ENCODE results near the gene PHB1. TPM values are rescaled to one million over a fixed set of nuclear protein-coding genes. Genes with fewer than 3 reads are reported as not detected.

Gene PHB1
- polyA plus RNA-seq, 1 experiment: 228 TPM

- CTCF ChIA-PET: interaction anchor here (1.0 kb wide), 1 partner anchor 115 kb away, joined by 4 read pairs; no protein-coding TSS in a partner anchor
These were observed 25.9 kb upstream of the PHB1 start for GRCh38 chr17:49440581-49440980.

GRCh38 chr17:49439673-49440571 lies 25.2 kb upstream of the PHB1 start:
- no peak for TF ChIP-seq CTCF (IDR thresholded peaks at IDR 0.05; ENCODE audit: low read depth, low read length)

More at GRCh38 chr17:49440581-49440980, 25.9 kb upstream of the PHB1 start:
- DNase-seq (ENCODE audit: low read depth, low spot score): no peak
- Histone ChIP-seq H3K27me3 (ENCODE audit: control insufficient read depth, insufficient read depth, low read length) (peaks cover 51% of the 10 kb centered on the region), H3K9me3 (ENCODE audit: control insufficient read depth, insufficient read depth, low read length) (no peaks in the 10 kb centered on the region), H3K4me3 (ENCODE audit: low read depth, low read length) (no peak overlapping the region), H3K27ac (ENCODE audit: low read depth, low read length) (no peak overlapping the region)
- POLR2A ChIA-PET: no interaction called here
- no peak for TF ChIP-seq CTCF (IDR thresholded peaks at IDR 0.05; ENCODE audit: low read depth, low read length)

DNA sequence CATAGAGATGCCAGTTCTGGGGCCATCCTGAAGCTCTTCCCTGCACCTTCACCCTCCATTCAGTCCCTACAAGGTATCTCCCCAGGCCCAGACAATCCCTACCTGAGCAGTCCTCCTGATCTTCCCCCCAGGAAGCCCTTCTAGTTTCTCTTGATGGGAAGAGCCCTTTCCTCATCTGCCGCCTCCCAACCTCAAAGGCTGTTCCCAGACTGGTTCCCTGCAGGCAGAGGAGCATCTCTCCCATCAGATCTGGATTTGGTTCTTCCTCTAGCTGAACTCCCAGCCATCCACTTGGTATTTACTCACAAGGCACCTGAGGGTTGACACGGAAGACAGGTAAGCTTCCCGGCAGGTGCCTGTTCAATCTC lies 24.6 kb upstream of the PHB1 start:
- CTCF ChIA-PET: interaction anchor here (0.5 kb wide), 1 partner anchor 597 kb away, joined by 3 read pairs; no protein-coding TSS in a partner anchor

More at GRCh38 chr17:49439673-49440571, 25.2 kb upstream of the PHB1 start:
- no peaks in the 10 kb centered on the region for H3K9me3 ChIP-seq (ENCODE audit: control insufficient read depth, insufficient read depth, low read length)
- no peak overlapping the region for H3K27ac ChIP-seq (ENCODE audit: low read depth, low read length)
- ChIA-PET POLR2A (no interaction called here), CTCF (interaction anchor here (0.5 to 1.0 kb wide), 2 partner anchors 116 to 597 kb away, joined by 3 to 4 read pairs; no protein-coding TSS in a partner anchor)
- no peak for DNase-seq (ENCODE audit: low read depth, low spot score)
- H3K4me3 ChIP-seq (ENCODE audit: low read depth, low read length): no peak overlapping the region
- peaks cover 48% of the 10 kb centered on the region for H3K27me3 ChIP-seq (ENCODE audit: control insufficient read depth, insufficient read depth, low read length)

GRCh38 chr17:49438436-49439278 lies 24.0 kb upstream of the PHB1 start:
- Histone ChIP-seq H3K27me3 (ENCODE audit: control insufficient read depth, insufficient read depth, low read length) (peaks cover 46% of the 10 kb centered on the region), H3K9me3 (ENCODE audit: control insufficient read depth, insufficient read depth, low read length) (no peaks in the 10 kb centered on the region), H3K27ac (ENCODE audit: low read depth, low read length) (no peak overlapping the region), H3K4me3 (ENCODE audit: low read depth, low read length) (no peak overlapping the region)
- no peak for TF ChIP-seq CTCF (IDR thresholded peaks at IDR 0.05; ENCODE audit: low read depth, low read length)
- DNase-seq (ENCODE audit: low read depth, low spot score): no peak
- POLR2A ChIA-PET: no interaction called here
- CTCF ChIA-PET: interaction anchor here (0.7 to 6.8 kb wide), 3 partner anchors 13 to 118 kb away, joined by 3 to 119 read pairs (median 4); no protein-coding TSS in a partner anchor

More for the DNA sequence above, 24.6 kb upstream of the PHB1 start:
- no peak for DNase-seq (ENCODE audit: low read depth, low spot score)
- H3K9me3 ChIP-seq (ENCODE audit: control insufficient read depth, insufficient read depth, low read length): no peaks in the 10 kb centered on the region
- TF ChIP-seq CTCF (IDR thresholded peaks at IDR 0.05; ENCODE audit: low read depth, low read length): no peak
- POLR2A ChIA-PET: no interaction called here
- H3K4me3 ChIP-seq (ENCODE audit: low read depth, low read length): no peak overlapping the region
- no peak overlapping the region for H3K27ac ChIP-seq (ENCODE audit: low read depth, low read length)
- peaks cover 48% of the 10 kb centered on the region for H3K27me3 ChIP-seq (ENCODE audit: control insufficient read depth, insufficient read depth, low read length)
